ENCODE results near the gene RLN1.
"Not testable (repeated sequence)": the region's sequence is repeated elsewhere in the genome, so short reads cannot be mapped to it uniquely, and the experiment has no call there.

The RLN1 gene

DNA sequence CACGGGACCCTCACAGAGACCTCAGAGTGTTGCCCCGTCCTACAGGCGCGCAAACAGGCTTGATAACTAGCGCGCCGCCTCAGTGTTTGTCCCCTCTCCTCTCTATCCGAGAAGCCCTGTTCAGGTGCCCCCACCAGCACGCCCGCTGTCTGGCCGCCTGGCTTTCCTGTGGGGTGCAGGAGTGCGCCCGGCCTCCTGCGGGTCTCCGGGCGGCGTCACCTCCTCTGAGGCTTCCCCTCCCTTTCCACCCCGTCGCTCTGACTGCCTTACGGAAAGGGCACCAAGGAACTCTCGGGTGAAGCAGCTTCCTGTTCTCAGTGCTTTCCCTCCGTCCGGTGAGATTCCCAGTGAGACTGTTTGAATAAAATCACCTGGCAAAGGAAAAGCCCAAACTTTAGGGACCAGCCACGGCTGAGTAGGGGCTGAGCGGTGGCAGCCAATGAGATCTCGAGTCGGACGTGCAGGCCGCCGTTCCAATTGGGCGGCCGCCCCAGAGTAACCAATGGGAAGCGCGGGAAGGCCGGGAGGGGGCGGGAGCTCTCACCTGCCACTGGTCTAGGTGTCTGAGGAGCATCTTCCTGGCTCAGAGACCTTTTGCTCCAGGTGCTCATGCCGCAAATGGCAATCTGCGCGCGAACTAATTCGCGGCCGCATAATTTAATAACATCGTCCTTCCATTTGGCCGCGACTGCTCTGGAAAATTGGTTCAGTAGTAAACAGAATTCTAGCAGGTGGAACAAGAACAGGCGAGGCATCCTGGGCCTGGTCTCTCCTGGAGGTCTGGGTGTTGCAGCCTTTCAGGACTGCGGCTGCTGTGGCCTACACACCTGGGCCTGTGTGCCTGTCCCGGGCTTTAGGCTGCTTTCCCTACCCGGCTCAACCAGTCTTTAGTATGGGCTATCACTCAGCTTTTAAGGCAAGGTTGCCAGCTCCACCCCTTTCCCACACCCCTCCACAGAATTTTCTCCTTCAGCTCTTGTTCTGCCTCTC is at the start of gene RLN1:
RLN1 (minus strand) TSS at position 885 of the 990 bp plus-strand sequence; CDS start at position 755, 130 bp downstream.
- not testable (repeated sequence) for DNase-seq (ENCODE audit: low spot score)

GRCh38 chr9:5389109-5389732 is 49.5 kb upstream of the RLN1 start:
- DNase-seq (ENCODE audit: low spot score) = peak; percentile 10

DNA sequence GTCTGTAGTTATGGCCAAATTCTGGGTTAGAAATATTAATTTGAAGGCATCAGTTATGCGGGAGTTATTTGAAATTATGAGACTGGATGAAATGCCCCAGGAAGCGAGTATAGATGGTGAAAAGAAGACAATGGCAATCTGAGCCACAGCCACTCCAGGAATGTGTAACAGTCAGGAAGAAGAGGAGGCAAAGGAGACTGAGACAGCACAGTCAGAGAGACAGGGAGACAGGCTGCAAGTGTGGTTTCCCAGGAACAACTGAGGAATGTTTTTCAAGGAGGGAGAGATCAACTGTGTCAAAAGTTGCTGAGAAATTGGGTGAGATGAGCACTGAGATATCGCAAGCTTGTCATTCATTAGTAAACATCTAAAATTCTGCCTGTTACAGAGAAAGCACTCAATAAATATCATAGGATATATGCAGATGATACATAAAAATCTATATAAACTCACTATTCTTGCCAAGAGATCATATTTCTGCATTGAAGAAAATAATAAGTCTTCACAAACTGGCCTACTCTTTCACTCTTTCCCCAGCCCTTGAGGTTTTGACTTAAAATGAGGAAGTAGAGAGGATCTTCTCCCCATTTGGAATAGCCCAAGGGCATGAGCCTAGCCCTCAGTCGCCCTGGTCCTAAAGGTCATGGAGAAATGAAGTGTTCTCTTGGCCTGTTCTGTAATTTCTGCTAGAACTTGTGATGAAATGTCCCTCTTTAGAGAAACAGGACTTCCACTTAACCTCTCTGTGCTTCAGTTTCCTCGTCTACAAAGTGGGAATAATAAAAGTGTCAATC is 48.5 kb upstream of the RLN1 start:
- DNase-seq (ENCODE audit: low spot score) = no peak

DNA sequence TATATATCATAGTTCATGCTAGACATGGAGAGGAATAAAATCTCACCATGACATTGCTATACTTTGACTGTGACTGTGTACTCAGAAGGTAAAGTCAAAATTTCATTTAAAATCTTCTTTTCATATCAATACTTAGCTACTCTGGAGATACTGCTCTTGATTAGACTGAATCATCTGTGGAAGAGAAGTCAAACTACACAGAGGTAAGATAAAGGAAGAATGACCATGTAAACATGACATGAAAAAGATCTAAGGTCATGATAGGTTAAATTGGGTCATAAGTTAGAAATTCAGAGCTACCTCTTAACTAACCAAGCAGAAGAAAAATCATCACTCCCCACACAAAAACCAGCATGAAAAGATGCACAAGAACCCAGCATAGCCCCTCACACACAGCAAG is 44.8 kb upstream of the RLN1 start:
- no peak for DNase-seq (ENCODE audit: low spot score)

DNA sequence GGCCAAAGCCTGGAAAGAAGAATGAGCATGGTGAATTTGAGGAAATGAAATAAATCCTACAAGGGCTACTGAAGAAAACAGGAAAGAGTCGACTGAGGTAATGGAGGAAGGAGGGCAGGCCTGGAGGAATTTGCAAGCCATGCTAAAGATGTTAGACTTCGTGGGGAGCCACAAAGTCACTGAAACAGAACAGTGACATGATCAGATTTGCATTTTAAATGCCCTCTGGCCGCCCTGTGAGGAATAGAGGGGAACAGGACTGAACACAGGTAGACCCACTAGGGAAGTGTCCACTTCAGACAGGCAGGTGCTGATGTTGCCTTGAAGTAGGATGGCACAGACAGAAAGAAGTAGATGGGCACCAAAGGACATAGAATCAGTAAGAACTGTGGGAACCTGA is 42.8 kb upstream of the RLN1 start:
- no peak for DNase-seq (ENCODE audit: low spot score)

DNA sequence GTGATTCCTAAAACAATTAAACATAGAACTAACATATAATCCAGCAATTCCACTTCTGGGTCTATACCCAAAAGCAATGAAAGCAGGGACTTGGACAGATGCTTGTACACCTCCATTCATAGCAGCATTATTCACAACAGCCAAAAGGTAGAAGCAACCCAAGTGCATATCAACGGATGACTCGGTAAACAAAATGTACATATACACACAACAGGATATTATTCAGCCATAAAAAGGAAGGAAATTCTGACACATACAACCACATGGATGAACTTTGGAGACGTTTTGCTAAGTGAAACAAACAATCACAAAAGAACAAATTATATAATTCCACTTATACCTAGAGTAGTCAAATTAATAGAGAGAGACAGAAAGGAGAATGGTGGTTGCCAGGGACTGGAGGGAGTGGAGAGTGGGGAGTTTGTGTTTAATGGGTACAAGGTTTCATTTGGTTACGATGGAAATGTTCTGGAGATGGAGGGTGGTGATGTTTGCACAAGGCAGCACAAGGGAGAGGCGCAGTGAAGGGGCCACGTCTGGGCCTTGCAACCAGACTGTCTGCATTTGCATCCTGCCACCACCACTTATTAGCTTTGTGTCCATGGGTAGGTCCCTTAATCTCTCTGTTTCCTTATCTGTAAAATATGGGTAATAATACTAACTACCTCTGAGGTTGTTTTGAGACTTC is 36.3 kb upstream of the RLN1 start:
- no peak for DNase-seq (ENCODE audit: low spot score)

DNA sequence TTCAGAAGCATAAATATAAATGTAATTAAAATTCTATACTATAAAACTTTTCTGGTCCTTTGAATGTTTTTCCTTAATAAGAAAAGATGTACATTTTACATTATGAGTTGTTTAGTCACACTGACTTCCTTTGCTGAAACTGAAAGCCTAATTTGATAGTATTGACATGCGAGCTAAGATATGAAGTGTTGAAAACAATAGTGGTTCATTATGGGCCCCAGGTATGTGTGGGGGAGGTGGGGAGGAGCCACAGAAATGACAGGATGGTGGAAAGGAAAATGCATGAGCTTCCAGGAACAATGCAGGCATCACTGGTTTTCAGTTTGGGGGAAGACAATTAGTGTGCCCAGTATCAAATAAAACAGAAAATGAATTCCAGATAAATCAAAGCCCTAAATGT is 35.4 kb upstream of the RLN1 start:
- no peak for DNase-seq (ENCODE audit: low spot score)

DNA sequence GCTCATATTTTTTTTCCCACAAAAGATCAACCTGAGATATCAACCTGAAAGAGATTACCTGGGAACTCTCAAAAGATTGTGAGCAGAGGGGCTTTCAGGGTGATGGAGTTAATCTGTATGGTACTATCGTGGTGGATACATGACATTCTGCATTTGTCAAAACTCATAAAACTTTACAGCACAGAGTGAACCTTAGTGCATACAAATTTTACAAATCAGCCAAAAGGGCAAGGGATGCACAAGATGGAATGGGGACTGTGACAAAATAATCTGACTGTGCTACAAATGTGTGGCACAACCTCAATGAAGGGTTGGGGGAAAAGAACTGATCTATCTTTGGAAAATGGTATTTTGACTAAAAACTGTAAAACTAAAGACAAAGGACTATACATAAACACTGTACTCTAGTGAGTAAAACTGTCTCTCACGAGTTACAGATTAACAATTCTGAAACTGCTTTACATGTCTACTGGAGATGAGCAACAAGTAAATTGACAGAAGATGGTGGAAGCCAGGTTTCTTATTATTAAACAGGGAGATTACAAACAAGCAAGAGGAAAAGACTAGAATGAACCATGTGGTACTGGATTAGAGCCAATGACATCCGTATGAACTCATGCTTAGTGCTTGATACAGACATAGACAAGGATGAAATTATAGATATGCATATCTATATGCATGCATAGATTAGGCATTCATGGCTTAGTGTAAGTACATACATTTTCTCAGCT is 24.8 kb upstream of the RLN1 start:
- no peak for DNase-seq (ENCODE audit: low spot score)

DNA sequence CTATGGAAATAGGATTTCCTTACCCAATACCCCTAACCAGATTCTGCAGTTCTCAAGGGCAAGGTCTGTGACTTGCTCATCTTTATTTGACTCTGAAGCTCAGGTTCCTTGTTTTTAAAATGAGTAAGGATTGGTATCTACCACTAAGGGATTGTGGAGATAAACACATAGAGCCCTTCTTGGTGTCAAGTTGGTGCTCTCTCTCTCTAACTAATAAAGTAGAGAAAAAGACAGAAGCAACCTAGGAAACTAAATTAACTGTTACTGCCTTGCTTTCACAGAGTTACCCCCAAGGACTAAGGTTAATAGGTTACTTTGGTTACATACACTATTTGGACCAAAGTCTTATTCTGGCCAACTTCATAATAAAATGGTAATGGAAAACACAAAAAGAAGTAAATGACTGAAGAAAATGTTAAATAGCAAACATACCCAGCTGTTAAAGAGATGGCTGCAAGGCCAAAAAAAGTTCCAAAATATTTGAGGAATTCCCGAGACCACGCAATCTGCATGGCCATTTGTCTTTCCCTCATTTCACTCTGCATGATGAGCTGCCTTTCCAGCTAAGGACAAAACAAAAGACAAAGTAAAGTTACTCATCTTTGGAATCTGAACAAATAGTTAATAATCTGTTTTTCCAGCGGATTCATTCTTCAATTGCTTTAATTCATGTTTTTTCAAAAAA is 21.8 kb upstream of the RLN1 start:
- no peak for DNase-seq (ENCODE audit: low spot score)

DNA sequence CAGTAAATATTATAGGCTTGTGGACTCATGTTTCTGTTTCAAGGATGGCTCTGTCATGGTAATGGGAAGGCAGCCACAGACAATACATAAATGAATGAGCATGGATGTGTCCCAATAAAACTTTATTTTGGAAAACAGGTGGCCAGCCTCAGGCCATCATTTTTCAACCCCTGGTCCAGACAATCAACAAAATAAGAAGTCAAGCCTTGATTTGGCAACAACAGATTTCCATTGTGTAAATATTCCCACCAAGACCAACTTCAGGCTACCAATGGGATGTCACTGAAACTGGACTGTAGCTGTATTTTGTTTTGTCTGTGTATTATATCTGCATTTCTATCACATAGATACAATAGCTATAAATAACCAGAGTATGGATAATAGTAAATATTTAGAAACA is 20.7 kb upstream of the RLN1 start:
- DNase-seq (ENCODE audit: low spot score) = no peak

DNA sequence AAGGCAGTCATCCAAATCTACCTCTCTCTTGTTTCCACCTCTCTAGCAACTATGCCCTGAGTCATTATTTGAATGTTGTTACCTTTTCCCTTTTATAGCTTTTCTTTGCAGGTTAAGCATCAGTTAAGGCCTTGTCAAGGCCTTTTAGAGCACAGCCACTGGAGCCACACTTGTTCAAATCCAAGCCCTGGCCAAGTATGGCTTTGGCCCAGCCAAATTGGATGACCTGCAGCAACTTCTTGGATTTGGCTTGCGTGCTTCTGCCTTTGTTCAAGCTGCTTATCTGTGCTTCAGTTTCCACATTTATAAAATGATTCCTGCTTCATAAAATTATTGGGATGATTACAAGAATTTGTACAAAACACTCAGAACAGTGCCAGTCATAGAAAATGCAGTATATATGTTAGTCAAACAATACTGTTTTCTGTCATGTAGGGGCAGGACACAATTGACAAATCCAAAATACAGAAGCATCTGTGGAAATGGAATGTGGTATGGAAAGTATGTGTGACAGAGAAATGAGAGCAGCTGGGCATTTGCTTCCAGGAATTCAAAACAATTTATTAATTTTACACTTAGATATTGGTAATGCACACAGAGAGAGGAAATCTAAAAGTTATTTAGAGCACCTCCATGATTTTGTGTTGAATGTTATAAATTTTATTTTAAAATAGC is 17.9 kb upstream of the RLN1 start:
- DNase-seq (ENCODE audit: low spot score) = no peak

GRCh38 chr9:5355817-5356216 is 16.1 kb upstream of the RLN1 start:
- no peak for DNase-seq (ENCODE audit: low spot score)

GRCh38 chr9:5355226-5355625 is 15.6 kb upstream of the RLN1 start:
- no peak for DNase-seq (ENCODE audit: low spot score)

DNA sequence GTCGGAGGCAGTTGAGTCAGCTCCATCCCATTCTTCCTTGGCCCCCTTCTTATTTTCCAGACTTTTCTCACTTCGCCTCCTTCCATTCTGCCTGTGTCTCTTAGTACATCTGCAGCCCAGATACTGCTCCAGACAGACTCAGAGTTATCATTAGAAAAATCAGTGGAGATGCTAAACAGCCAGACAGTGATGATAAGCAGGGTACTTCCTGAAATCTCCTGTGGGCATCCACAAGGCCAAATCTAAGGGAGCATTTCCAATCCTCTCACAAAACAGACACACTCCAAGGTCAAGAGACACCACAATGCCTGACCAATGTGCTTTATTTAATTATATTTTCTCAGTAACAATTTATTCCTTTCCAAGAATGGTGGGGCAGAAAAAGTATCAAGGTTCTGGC is 14.5 kb upstream of the RLN1 start:
- DNase-seq (ENCODE audit: low spot score) = no peak

DNA sequence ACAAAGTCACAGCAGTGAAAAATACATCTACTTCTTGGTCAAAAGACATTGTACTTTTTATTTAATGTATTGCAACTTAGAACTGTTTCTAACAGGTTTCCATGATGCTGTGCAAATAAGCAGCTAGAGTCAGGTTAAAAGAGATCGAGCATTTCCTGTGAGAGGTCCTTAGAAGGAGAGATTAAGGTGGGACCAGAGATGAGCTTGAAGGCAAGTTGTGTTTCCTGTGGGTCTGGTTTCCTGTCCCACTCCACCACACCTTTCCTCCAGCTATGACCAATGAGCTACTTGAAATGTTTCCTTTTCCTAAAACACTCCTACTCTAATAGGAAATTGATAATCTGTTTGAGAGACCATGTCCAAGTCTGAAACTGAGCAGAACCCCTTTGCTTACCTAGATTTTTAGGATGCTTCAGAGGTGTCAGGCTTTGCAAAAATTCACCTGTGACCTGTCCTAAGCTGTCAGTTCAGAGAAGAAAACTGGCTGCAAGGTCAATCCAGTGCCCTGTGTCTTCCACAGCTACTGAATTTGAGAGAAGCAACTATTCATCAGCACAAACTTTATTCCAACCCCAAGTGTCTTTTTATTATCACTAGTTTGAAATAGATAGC is 13.1 kb upstream of the RLN1 start:
- no peak for DNase-seq (ENCODE audit: low spot score)

DNA sequence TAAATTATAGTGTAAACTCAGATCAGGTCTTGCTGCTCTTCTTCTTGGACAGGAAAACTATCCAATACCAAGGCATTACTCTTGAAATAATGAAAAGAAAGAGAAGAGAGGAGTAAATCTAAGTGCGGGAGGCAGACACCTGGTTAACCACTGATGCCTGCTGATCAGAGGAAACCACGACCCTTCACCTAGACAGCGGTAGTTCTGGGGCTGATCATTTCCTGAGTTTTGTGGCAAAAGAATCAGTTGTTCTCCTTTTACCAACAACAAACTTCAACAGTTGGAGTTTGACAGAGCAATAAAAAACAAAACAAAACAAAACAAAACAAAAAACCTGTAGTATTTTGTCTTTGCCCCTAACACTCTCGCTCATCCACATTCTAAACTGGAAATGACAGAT is 3.0 kb downstream of the RLN1 start:
- DNase-seq (ENCODE audit: low spot score) = no peak

DNA sequence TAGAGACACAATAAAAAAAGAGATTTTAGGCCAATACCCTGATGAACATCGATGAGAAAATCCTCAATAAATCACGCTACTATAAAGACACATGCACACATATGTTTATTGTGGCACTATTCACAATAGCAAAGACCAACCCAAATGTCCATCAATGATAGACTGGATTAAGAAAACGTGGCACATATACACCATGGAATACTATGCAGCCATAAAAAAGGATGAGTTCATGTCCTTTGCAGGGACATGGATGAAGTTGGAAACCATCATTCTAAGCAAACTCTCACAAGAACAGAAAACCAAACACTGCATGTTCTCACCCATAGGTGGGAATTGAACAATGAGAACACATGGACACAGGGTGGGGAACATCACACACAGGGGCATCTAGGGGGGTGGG is 8.4 kb downstream of the RLN1 start:
- DNase-seq (ENCODE audit: low spot score) = not testable (repeated sequence)

DNA sequence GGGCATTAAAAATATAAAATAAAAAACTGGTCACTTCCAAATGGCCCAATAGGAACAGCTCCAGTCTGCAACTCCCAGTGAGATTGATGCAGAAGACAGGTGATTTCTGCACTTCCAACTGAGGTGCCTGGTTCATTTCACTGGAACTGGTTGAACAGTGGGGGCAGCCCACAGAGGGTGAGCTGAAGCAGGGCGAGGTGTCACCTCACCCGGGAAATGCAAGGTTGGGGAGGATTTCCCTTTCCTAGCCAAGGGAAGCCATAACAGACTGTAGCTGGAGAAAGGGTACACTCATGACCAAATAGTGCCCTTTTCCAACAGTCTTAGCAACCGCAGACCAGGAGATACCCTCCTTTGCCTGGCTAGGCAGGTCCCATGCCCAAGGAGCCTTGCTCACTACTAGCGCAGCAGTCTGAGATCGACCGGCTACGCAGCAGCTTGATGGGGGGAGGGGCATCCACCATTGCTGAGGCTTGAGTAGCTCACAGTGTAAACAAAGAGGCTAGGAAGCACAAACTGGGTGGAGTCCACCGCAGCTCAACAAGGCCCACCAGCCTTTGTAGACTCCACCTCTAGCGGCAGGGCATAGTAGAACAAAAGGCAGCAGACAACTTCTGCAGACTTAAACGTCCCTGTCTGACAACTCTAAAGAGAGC is 12.7 kb downstream of the RLN1 start:
- DNase-seq (ENCODE audit: low spot score) = no peak

GRCh38 chr9:5326187-5326586 is 13.5 kb downstream of the RLN1 start:
- DNase-seq (ENCODE audit: low spot score) = no peak

Measured in LoVo (cell line).